HUES48 (cell line): Measurements from ENCODE around the gene MARCKSL1.
A peak's percentile ranks its signal among the peaks of the same experiment; 100 is the strongest.

Experiments used
- H3K27ac ChIP-seq: one replicate; pipeline ENCODE4 v1.7.0; 2013; ENCODE audit warnings: low read depth, low read length, inconsistent platforms
- H3K27me3 ChIP-seq: 2 replicates; pipeline ENCODE4 v1.6.1; 2013; ENCODE audit warnings: mild to moderate bottlenecking, low read length; ENCODE audit not compliant: control insufficient read depth, insufficient read depth
- H3K36me3 ChIP-seq: 2 replicates; pipeline ENCODE4 v1.6.1; 2013; ENCODE audit warnings: low read length; ENCODE audit not compliant: control insufficient read depth, insufficient read depth
- H3K4me1 ChIP-seq: 2 replicates; pipeline ENCODE4 v1.6.1; 2013; ENCODE audit warnings: mild to moderate bottlenecking, low read length; ENCODE audit not compliant: control insufficient read depth, insufficient read depth
- H3K4me3 ChIP-seq: 2 replicates; pipeline ENCODE4 v1.5.1; 2013; ENCODE audit warnings: mild to moderate bottlenecking, low read depth, low read length
- H3K9ac ChIP-seq: 2 replicates; pipeline ENCODE4 v1.6.1; 2013; ENCODE audit warnings: mild to moderate bottlenecking, low read depth, low read length, moderate library complexity
- H3K9me3 ChIP-seq: 2 replicates; pipeline ENCODE4 v1.6.1; 2013; ENCODE audit warnings: low read length; ENCODE audit not compliant: control insufficient read depth, insufficient read depth

The MARCKSL1 gene

DNA sequence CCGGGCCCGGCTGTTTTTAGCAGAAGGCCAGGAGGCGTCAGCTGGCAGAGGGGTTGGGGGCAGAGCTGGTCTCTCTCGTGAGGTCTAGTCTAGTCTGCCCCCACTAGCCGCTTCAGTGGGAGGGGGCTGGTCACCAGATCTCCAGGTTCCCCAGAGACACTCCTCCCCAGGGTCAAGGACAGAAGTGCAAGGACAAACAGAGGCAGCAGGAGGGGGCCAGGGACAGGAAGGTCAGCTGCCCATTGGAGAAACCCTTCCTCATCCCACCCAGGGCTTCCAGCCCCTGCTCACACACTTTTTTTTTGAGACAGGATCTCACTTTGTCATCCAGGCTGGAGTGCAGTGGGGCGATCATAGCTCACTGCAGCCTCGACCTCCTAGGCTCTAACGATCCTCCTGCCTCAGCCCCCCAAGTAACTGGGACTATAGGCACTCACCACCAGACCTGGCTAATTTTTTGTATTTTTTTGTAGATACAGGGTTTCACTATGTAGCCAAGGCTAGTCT lies 16.3 kb upstream of the MARCKSL1 start:
- peak overlapping the region; percentile 78 for H3K27ac ChIP-seq
- peaks cover 5% of the 10 kb centered on the region for H3K9me3 ChIP-seq
- no peak overlapping the region; the same call in 1 of the 2 replicates for H3K9ac ChIP-seq
- no peaks in the 10 kb centered on the region for H3K36me3 ChIP-seq
- peak overlapping the region; percentile 73 for H3K4me3 ChIP-seq
- H3K27me3 ChIP-seq, result peaks cover 10% of the 10 kb centered on the region
- H3K4me1 ChIP-seq, result peaks cover 14% of the 10 kb centered on the region; the same call in 1 of the 2 replicates

DNA sequence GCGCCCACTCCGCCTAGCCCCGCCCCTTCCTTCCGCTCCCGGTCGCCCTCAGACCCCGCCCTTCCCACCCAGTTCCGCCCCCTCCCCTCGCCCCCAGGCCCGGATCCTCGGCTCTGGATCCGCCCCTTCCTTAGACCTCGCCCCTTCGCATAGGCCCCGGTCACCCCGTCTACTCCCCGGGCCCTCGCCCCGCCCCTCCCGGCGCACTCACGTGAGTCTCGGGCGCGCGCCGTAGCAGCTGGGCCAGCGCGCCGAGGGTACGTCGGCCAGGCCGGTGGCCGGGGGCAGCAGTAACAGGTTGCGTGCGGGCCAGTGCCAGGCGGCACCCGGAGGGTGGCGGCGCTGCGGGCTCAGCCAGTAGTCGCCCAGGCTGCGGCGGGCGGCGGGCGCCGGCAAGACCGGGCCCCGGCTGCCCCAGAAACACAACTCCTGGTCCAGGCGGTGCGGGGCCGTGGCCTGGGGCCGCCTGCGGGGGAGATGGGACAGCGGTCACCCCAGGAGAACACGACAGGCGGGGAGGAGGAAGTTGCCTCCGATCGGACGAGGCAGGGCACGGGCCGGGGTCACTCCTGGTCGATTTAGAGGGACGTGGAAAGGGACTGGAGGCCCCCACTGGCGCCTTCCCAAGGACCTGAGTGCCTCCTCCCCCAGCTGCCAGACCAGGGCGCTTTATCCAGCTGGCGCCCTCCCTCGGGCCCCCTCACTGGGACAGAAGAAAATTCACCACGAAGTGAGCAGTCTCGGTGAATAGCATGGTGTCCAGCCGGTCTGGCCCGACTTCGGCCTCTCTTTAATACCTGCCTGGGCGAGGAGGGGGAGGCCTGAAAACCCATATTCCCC lies 15.6 kb upstream of the MARCKSL1 start:
- Histone ChIP-seq H3K9ac (peak overlapping the region; percentile 58; the same call in 1 of the 2 replicates), H3K27ac (peak overlapping the region; percentile 87), H3K4me1 (peaks cover 14% of the 10 kb centered on the region; the same call in 1 of the 2 replicates), H3K4me3 (peak overlapping the region; percentile 90), H3K27me3 (peaks cover 10% of the 10 kb centered on the region), H3K36me3 (no peaks in the 10 kb centered on the region), H3K9me3 (peaks cover 5% of the 10 kb centered on the region)

DNA sequence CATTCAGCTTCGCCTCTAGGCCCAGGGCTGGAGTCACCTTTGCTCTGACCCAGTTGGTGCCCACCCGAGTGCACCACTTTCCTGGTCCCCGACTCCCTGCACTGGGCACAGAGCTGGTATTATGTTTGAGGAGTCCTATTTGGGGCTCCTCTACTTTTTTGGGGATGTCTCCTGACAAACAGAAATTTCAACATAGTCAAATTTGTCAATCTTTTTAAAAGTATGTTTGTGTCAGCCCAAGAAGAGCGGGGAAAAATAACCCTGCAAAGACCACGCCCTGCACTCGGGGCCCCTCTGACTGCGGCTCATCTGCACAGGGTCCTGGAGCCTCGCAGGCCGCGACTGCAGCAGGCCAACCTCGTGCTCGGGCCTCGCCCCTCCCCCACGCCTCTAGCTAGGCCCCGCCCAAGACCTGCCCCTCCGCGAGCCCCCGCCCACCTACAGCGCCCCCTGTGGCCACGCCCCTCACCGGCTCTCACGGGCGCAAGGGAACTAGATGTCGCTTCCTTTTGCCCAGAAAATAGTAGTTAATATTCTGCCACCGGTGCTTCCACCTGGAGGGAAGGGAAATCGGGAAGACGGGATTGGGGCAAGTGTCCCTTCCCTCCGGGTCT lies 14.9 kb upstream of the MARCKSL1 start:
- Histone ChIP-seq H3K4me1 (peaks cover 14% of the 10 kb centered on the region; the same call in 1 of the 2 replicates), H3K9ac (peak overlapping the region; percentile 58; the same call in 1 of the 2 replicates), H3K36me3 (no peaks in the 10 kb centered on the region), H3K27me3 (peaks cover 10% of the 10 kb centered on the region), H3K4me3 (peak overlapping the region; percentile 90), H3K9me3 (peaks cover 5% of the 10 kb centered on the region), H3K27ac (peak overlapping the region; percentile 87)

DNA sequence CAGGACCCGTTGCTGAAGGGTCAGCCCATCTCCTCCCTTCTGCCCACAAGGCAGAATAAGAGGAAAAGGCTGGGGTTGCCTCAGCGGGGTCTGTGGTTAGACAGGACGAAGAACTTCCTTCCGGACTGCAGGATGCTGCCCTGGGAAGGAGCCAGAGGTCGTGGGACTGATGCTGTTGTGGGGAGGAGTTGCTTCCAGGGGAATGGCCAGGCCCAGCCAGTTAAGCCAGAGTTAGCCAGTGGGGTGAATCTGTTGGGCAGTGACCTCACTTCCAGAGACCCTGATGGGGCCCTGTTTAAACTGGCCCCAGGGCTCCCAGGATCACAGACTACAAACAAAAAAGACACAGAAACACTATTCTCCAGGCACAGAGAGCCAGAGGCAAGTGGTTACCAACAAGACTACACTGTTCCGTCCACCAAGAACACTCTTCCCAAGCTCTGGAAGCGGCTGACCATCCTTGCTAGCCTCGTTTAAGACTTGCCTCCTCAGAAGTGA lies 13.2 kb upstream of the MARCKSL1 start:
- peaks cover 5% of the 10 kb centered on the region for H3K9me3 ChIP-seq
- peaks cover 14% of the 10 kb centered on the region; the same call in 1 of the 2 replicates for H3K4me1 ChIP-seq
- no peaks in the 10 kb centered on the region for H3K36me3 ChIP-seq
- H3K27ac ChIP-seq, result no peak overlapping the region
- peaks cover 10% of the 10 kb centered on the region for H3K27me3 ChIP-seq
- H3K9ac ChIP-seq, result no peak overlapping the region
- H3K4me3 ChIP-seq, result no peak overlapping the region

DNA sequence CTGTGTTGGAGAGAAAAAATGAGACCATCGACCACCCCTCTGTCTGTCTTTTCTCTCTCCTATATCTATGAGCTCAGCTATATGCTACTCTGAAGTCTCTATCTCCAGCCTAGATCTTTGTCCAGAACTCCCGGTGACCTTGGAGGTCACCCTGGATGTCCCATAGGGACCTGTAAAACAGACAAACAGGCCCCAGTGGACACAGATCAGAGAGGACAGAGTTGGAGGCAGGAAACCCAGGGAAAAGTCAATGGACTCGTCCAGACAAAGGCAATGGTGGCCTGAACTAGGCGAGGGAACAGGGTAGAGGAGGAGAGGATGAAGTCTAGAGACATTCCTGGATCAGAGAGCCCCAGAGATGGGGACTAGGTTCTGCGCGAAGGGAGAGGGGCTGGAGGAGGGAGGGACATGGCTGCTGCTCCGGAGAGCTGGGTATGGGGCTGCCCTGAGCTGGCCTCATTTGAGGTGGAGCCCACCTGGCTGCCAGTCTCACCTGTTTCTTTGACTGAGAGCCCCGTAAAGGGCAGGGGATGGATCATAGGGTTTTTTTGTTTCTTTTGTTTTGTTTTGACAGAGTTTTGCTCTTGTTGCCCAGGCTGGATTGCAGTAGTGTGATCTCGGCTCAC lies 10.6 kb upstream of the MARCKSL1 start:
- H3K4me1 ChIP-seq, result no peaks in the 10 kb centered on the region
- H3K36me3 ChIP-seq, result no peaks in the 10 kb centered on the region
- H3K27me3 ChIP-seq, result peaks cover 10% of the 10 kb centered on the region
- no peak overlapping the region for H3K4me3 ChIP-seq
- H3K9ac ChIP-seq, result no peak overlapping the region
- peaks cover 5% of the 10 kb centered on the region for H3K9me3 ChIP-seq
- no peak overlapping the region for H3K27ac ChIP-seq

DNA sequence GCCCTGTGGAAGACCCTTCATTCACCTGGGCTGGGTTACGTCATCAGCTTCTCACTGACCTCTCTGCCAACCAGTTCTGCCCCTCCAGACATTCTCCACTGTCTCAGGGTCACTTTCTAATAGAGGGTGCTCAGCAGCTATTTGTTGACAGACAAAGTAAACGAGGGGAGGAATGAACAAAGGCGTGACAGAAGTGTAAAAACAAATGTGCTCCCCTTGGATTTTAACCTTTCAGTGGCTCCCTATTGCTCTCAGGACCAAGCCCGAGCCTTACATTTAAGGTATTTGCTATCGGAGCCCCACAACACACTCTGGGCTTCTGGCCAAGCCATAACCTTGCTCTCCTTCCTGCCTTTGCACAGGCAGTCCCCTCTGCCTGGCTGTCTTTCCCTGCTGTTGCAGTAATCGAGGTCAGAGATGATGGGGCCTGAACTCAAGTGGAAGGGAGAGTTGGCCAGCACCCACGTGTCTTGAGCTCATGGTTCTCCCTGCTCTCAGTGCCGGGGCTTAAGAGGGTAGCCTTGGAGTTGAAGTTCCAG lies 9.3 kb upstream of the MARCKSL1 start:
- Histone ChIP-seq H3K27ac (no peak overlapping the region), H3K9me3 (peaks cover under 1% of the 10 kb centered on the region; the same call in 1 of the 2 replicates), H3K36me3 (no peaks in the 10 kb centered on the region), H3K27me3 (peaks cover 6% of the 10 kb centered on the region), H3K9ac (no peak overlapping the region), H3K4me3 (no peak overlapping the region), H3K4me1 (no peaks in the 10 kb centered on the region)

DNA sequence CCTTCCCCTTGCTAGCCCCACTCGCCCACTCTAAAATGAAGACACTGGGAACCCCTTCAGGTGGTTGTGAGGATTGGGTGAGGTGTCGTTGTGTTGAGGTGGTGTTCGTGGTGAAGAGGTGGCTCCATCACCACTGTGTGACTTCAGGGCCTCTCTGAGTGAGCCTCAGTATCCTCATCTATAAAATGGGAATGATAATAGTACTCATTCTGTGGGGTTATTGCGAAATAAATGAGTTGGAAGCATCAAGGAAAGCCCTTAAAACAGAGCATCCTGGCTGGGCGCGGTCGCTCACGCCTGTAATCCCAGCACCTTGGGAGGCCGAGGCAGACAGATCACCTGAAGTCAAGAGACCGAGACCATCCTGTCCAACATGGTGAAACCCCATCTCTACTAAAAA lies 6.7 kb upstream of the MARCKSL1 start:
- H3K27me3 ChIP-seq, result no peaks in the 10 kb centered on the region
- H3K9ac ChIP-seq, result no peak overlapping the region
- peaks cover 1% of the 10 kb centered on the region; the same call in 1 of the 2 replicates for H3K4me1 ChIP-seq
- no peaks in the 10 kb centered on the region for H3K9me3 ChIP-seq
- no peak overlapping the region for H3K27ac ChIP-seq
- H3K4me3 ChIP-seq, result no peak overlapping the region
- no peaks in the 10 kb centered on the region for H3K36me3 ChIP-seq

DNA sequence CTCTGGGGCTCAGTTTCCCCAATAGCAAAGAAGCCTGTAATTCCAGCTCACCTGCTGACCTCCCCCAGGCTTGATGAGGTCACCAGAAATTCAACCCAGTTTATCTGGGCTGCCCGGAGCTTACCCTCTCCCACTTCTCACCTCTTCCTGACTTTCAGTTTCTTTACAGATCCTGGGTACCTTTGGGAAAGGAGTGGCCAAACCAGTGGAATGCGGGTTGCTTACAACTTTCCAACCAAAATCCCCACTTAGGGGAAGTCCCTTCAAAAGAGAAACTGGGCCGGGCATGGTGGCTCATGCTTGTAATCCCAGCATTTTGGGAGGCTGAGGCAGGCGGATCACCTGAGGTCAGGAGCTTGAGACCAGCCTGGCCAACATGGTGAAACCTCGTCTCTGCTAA lies 5.9 kb upstream of the MARCKSL1 start:
- Histone ChIP-seq H3K4me3 (no peak overlapping the region), H3K4me1 (peaks cover 8% of the 10 kb centered on the region), H3K9ac (no peak overlapping the region), H3K27me3 (0 out of 2 replicates have a peak, but pooled peaks cover under 1% of the 10 kb centered on the region), H3K27ac (no peak overlapping the region), H3K36me3 (no peaks in the 10 kb centered on the region), H3K9me3 (no peaks in the 10 kb centered on the region)

DNA sequence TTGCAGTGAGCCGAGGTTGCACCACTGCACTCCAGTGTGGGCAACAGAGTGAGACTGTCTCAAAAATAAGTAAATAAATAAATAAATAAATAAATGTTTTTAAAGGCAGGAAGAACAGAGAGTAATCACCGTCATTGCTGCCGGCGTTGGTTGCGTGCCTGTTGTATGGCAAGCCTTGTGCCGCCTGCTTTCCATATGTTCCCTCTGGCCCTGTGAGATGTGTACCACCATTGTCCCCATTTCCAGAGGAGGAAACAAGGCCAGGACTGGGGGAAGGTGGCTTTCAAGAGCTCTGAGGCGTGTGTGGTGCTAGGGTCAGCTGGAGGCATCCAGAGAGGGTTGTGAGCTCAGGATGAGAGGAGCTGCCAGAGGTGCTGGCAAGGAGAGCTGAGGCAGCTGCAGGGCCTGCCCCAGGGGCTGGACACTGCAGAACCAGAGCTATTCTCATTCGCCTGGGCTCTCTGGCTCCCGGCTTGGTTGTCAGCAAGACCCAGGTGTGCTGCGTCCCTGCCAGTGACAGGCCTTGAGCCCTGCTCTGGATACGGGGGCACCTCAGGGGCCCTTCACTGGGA lies 5.2 kb upstream of the MARCKSL1 start:
- Histone ChIP-seq H3K4me1 (peaks cover 13% of the 10 kb centered on the region), H3K4me3 (no peak overlapping the region), H3K27me3 (0 out of 2 replicates have a peak, but pooled peaks cover 4% of the 10 kb centered on the region), H3K9ac (no peak overlapping the region), H3K27ac (no peak overlapping the region), H3K36me3 (no peaks in the 10 kb centered on the region), H3K9me3 (no peaks in the 10 kb centered on the region)

DNA sequence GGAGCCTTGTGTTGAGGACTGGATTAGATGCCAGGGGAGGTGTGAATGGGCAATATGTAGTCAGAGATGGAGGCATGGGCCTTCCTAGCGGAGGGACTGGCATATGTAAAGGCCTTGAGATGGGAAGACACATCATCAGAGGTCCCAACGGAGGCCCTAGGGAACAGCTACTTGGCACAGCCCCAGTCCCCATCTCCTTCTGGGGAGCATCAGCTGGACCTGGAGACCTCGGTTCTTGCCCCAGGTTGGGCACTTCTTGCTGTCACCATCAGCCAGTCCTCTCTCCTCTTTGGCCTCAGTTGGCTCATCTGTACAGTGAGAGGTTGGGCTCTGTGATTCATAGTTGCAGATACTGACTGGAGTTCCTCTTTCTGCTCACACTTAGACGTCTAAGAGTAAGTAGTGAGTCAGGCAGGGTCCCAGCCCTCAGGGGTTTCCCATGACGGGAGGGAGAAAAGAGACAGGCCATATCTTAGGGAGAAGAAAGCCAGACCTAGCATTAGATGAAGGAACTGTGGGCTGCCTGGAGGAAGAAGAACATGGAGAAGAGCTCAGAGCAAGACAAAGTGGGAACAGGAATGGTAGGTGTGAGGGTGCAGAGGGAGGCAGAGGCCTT lies 3.4 kb upstream of the MARCKSL1 start:
- 0 out of 2 replicates have a peak, but pooled peaks cover 4% of the 10 kb centered on the region for H3K27me3 ChIP-seq
- H3K36me3 ChIP-seq, result peaks cover 4% of the 10 kb centered on the region
- no peaks in the 10 kb centered on the region for H3K9me3 ChIP-seq
- no peak overlapping the region for H3K27ac ChIP-seq
- H3K9ac ChIP-seq, result no peak overlapping the region
- H3K4me3 ChIP-seq, result no peak overlapping the region
- peaks cover 16% of the 10 kb centered on the region for H3K4me1 ChIP-seq
